ENCODE data around the gene PTPN12.
"Not testable (repeated sequence)": the region's sequence is repeated elsewhere in the genome, so short reads cannot be mapped to it uniquely, and the experiment has no call there.

PTPN12 gene

DNA sequence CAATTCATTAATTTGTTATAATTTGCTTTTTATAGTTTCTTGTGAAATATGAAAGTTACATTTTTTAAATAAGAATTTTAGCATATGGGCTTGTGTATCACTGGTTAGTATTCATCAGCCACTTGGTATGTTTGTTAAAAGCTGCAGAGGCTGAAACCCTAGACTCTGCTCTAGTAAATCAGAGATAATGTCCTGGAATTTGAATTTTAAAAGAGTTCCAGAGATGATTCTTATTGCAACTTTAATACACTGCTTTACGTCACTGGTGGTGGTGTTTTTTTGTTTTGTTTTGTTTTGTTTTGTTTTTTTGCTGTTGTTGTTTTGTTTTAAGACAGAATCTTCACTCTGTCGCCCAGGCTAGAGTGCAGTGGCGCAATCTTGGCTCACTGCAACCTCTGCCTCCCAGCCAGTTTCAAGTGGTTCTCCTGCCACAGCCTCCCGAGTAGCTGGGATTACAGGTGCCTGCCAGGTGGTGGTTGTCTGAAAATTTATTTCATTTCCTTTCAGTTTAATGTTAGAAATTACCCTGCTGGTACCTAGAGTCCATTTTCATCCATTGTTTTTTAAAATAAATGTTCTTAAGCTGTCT, 43.8 kb downstream of the PTPN12 start:
- no peak for DNase-seq

GRCh38 chr7:77587272-77587671, 50.2 kb downstream of the PTPN12 start:
- no peak for DNase-seq

DNA sequence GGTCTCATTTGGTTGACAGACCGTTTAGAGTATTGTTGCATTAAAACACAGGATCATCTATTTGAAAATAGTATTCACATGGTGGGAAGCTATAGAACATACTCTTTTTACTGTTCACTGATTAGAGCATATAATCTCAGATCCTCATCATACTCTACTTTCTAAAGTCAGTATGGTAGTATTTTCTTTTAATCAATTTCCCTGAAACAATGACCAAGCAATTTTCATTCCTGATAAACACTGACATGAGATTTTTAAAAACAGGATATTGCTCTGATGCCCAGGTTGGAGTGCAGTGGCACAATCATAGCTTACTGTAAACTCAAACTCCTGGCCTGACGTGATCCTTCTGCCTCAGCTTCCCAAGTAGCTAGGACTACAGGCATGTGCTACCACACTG, 63.9 kb downstream of the PTPN12 start:
- DNase-seq: no peak

DNA sequence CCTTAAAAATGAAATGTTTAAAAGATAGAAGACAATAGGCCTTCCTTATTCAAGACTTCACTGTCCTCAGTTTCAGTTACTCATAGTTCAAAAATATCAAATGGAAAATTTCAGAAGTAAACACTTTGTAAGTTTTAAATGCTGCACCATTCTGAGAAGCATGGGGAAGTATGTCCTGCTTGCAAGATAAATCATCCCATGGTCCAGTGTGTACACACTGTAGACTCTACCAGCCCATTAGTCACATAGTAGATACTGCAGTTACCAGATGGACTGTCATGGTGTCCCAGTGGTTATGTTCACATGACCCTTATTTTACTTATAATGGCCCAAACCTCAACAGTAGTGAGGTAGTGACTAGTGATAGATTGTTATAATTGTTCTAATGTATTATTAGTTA, 69.5 kb downstream of the PTPN12 start:
- DNase-seq: no peak

GRCh38 chr7:77619314-77619713, 82.2 kb downstream of the PTPN12 start:
- DNase-seq: no peak

DNA sequence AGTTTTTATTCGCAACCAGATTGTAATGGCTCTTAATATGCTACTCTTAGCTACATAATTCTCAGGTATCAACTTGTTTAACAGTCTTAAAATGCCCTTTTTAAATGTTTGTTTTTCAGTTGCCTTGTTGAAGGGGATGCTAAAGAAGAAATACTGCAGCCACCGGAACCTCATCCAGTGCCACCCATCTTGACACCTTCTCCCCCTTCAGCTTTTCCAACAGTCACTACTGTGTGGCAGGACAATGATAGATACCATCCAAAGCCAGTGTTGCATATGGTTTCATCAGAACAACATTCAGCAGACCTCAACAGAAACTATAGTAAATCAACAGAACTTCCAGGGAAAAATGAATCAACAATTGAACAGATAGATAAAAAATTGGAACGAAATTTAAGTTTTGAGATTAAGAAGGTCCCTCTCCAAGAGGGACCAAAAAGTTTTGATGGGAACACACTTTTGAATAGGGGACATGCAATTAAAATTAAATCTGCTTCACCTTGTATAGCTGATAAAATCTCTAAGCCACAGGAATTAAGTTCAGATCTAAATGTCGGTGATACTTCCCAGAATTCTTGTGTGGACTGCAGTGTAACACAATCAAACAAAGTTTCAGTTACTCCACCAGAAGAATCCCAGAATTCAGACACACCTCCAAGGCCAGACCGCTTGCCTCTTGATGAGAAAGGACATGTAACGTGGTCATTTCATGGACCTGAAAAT, 89.7 kb downstream of the PTPN12 start:
- no peak for DNase-seq

DNA sequence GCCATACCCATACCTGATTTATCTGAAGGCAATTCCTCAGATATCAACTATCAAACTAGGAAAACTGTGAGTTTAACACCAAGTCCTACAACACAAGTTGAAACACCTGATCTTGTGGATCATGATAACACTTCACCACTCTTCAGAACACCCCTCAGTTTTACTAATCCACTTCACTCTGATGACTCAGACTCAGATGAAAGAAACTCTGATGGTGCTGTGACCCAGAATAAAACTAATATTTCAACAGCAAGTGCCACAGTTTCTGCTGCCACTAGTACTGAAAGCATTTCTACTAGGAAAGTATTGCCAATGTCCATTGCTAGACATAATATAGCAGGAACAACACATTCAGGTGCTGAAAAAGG, 90.2 kb downstream of the PTPN12 start:
- no peak for DNase-seq

GRCh38 chr7:77629797-77630196, 92.7 kb downstream of the PTPN12 start:
- DNase-seq: no peak

- DNase-seq: no peak
Observed at GRCh38 chr7:77631820-77632219, 94.7 kb downstream of the PTPN12 start.

- no peak for DNase-seq
Observed at GRCh38 chr7:77644774-77645173, 107.7 kb downstream of the PTPN12 start.

GRCh38 chr7:77648742-77649338, 111.7 kb downstream of the PTPN12 start:
- DNase-seq: no peak

DNA sequence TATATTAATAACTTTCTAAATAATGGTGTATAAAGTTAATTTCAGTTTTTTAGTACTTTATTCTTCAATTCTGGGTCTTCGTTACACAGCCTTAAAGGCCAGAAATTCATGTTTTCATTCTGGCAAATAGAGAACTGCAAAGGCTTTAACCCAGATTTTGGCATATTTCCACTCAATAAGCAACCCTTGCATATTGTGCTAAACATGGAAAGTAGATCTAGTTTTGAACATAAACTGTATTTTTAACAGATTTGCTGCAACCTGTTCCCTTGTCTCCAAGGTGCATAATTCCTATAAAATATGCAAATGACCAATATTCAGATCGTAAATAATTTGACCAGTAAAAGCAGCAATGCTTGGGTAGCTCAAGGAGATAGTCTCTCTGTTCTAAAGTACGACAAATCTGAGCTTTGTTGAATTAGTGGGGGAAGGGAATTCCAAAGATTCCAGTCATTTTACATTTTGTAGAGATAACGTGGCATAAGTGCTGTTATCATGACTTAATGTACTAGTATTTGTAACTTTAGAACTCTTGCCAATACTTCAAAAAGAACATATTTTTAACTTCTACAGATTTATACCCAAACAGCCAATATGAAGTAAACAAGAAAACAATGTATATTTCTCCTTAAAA, 112.7 kb downstream of the PTPN12 start:
- no peak for DNase-seq

GRCh38 chr7:77651575-77652162, 114.6 kb downstream of the PTPN12 start:
- no peak for DNase-seq

- DNase-seq: not testable (repeated sequence)
Observed at GRCh38 chr7:77652826-77653225, 115.7 kb downstream of the PTPN12 start.

- DNase-seq: no peak
Observed at GRCh38 chr7:77653572-77653971, 116.5 kb downstream of the PTPN12 start.

DNA sequence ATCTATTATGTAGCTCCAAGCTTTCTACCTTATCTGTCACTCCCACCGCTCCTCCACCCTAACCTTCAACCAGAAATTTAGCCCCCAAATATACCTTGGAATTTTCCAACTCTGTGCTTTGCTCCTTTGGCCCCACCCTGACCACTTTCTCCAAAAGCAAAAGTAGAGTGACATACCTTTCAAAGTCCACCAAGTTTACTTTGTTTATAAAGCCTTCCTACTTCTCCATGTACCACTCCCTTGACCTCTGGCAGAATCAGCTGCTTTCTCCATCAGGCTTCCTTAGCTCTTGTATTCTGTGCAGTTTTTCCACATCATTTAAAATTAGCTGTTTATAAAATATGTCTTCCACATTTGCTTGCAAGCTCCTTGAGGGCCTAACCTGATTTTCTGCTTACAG, 118.3 kb downstream of the PTPN12 start:
- no peak for DNase-seq

DNA sequence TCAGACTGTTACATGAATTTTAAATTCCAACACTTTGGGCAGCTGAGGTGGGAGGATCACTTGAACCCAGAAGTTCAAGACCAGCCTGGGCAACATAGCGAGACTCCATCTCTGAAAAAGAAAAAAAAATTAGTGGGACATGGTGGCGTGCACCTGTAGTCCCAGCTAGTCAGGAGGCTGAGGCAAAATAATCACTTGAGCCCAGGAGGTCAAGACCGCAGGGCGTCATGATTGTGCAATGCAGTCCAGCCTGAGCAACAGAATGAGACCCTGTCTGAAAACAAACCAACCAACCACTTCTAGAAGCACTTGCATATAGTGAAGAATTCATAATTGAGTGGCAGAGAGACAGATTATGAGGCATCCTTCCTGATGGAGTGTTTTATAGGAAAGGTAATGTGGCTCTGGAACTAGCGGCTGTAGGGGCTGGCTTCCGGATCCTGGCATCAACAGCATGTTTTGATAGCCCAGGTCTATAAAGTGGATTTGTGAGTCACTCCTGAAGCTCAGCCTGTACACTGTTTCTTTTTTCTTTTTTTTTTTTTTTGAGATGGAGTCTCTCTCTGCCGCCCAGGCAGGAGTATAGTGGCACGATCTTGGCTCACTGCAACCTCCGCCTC, 118.9 kb downstream of the PTPN12 start:
- no peak for DNase-seq

- no peak for DNase-seq
Observed at GRCh38 chr7:77657427-77658224, 120.5 kb downstream of the PTPN12 start.

DNA sequence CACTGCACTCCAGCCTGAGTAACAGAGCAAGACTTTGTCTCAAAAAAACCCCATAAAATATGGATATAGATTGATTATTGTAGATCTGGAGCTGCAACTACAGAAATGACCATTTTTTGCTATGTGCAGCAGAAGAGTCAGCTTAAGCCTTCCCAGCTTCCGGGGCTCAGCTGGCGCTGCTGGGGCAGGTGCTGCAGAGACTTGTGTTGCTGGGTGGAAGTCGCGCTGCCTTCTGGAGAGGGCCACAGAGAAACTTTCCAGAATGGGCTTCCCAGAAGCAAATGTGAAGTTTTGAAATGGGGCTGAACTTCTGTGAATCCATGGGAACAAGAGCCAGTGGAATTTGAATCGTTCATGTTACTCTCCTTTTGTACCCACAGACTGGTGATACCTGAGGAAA, 121.8 kb downstream of the PTPN12 start:
- DNase-seq: no peak

GRCh38 chr7:77661816-77662215, 124.7 kb downstream of the PTPN12 start:
- DNase-seq: no peak

DNA sequence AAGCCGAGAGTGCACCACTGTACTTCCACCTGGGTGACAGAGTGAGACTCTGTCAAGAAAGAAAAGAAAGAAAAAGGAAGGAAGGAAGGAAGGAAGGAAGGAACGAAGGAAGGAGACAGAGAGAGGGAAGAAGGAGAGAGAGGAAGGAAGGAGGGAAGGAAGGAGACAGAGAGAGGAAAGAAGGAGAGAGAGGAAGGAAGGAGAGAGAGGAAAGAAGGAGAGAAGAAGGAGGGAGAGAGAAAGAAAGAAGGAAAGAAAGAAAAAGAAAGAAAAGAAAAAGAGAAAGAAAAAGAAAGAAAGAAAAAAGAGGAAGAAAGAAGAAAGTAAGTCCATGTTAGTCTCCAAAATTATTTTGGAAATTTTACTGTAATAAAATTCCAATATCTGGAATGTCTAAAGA, 125.8 kb downstream of the PTPN12 start:
- DNase-seq: no peak

- DNase-seq: no peak
Observed at GRCh38 chr7:77664715-77665114, 127.6 kb downstream of the PTPN12 start.
